ENCODE measurements around the gene BTN3A1. TPM values are rescaled to one million over a fixed set of nuclear protein-coding genes. Genes with fewer than 3 reads are reported as not detected.
A peak's percentile ranks its signal among the peaks of the same experiment; 100 is the strongest.
"Not testable (repeated sequence)": the region's sequence is repeated elsewhere in the genome, so short reads cannot be mapped to it uniquely, and the experiment has no call there.

BTN3A1 gene
- total RNA-seq, 2 experiments from 2014 or later: 100 to 103 TPM

- Mint-ChIP-seq H3K27me3 (no peaks in the 10 kb centered on the region), H3K36me3 (ENCODE audit: low read depth) (peaks cover 48% of the 10 kb centered on the region), H3K4me3 (peak overlapping the region; percentile 99), H3K4me1 (peaks cover 48% of the 10 kb centered on the region), H3K27ac (no peak overlapping the region), H3K9me3 (no peaks in the 10 kb centered on the region)
- ChIA-PET CTCF (interaction anchor here (2.6 kb wide), 1 partner anchor 62 kb away, joined by 6 read pairs; no protein-coding TSS in a partner anchor), POLR2A (no interaction called here)
- no peak for DNase-seq
Measured at GRCh38 chr6:26403893-26404292, 1.8 kb downstream of the BTN3A1 start.

DNA sequence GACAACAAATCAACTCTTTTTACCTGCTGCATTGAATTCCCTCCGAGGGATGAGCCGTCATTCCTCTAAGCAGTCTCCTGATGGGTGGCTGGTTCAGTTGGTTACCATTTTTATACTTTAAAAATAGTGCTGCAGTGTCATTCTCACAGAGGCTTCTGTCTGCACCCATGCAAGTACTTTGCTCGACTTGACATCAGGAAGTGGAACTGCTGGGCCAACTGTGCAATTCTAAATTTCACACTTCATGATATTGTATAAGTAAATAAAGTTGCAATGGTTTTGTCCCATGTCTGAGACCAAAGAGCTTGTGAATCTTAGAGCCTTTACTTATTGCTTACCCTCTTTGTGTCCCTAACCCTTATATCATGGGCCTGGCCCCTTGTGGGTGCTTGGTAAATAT, 2.5 kb downstream of the BTN3A1 start:
- H3K4me1 Mint-ChIP-seq: peaks cover 48% of the 10 kb centered on the region

GRCh38 chr6:26408828-26409730, 7.0 kb downstream of the BTN3A1 start:
- DNase-seq: no peak
- Mint-ChIP-seq H3K9me3 (no peaks in the 10 kb centered on the region), H3K4me3 (no peak overlapping the region), H3K36me3 (ENCODE audit: low read depth) (peaks cover 86% of the 10 kb centered on the region), H3K27me3 (no peaks in the 10 kb centered on the region), H3K4me1 (peaks cover 28% of the 10 kb centered on the region), H3K27ac (no peak overlapping the region)
- ChIA-PET CTCF (no interaction called here), POLR2A (no interaction called here)

More for the DNA sequence above, 2.5 kb downstream of the BTN3A1 start:
- H3K27me3 Mint-ChIP-seq: no peaks in the 10 kb centered on the region
- H3K9me3 Mint-ChIP-seq: no peaks in the 10 kb centered on the region
- H3K27ac Mint-ChIP-seq: no peak overlapping the region
- CTCF ChIA-PET: interaction anchor here (2.6 kb wide), 1 partner anchor 63 kb away, joined by 6 read pairs; no protein-coding TSS in a partner anchor
- no peak for DNase-seq
- POLR2A ChIA-PET: no interaction called here
- peak overlapping the region; percentile 57 for H3K4me3 Mint-ChIP-seq
- peaks cover 52% of the 10 kb centered on the region for H3K36me3 Mint-ChIP-seq (ENCODE audit: low read depth)

GRCh38 chr6:26411751-26412150, 9.7 kb downstream of the BTN3A1 start:
- DNase-seq: no peak
- Mint-ChIP-seq H3K36me3 (ENCODE audit: low read depth) (peaks cover 86% of the 10 kb centered on the region), H3K9me3 (peaks cover 8% of the 10 kb centered on the region), H3K4me1 (peaks cover 7% of the 10 kb centered on the region), H3K27me3 (no peaks in the 10 kb centered on the region), H3K4me3 (no peak overlapping the region), H3K27ac (no peak overlapping the region)
- ChIA-PET POLR2A (no interaction called here), CTCF (interaction anchor here (0.6 kb wide), 1 partner anchor 151 kb away, joined by 3 read pairs; no protein-coding TSS in a partner anchor)

- DNase-seq: no peak
- peaks cover 2% of the 10 kb centered on the region for H3K4me1 Mint-ChIP-seq
- no peaks in the 10 kb centered on the region for H3K27me3 Mint-ChIP-seq
- peaks cover 84% of the 10 kb centered on the region for H3K36me3 Mint-ChIP-seq (ENCODE audit: low read depth)
- peaks cover 11% of the 10 kb centered on the region for H3K9me3 Mint-ChIP-seq
- ChIA-PET CTCF (interaction anchor here (0.6 kb wide), 1 partner anchor 151 kb away, joined by 3 read pairs; no protein-coding TSS in a partner anchor), POLR2A (no interaction called here)
- no peak overlapping the region for H3K4me3 Mint-ChIP-seq
- H3K27ac Mint-ChIP-seq: no peak overlapping the region
Measured at GRCh38 chr6:26412228-26412627, 10.2 kb downstream of the BTN3A1 start.

- Mint-ChIP-seq H3K4me1 (no peaks in the 10 kb centered on the region), H3K36me3 (ENCODE audit: low read depth) (peaks cover 84% of the 10 kb centered on the region), H3K27me3 (no peaks in the 10 kb centered on the region), H3K9me3 (peaks cover 16% of the 10 kb centered on the region), H3K4me3 (no peak overlapping the region), H3K27ac (no peak overlapping the region)
- no peak for DNase-seq
- ChIA-PET POLR2A (no interaction called here), CTCF (no interaction called here)
Measured at GRCh38 chr6:26412954-26413353, 10.9 kb downstream of the BTN3A1 start.

- Mint-ChIP-seq H3K4me1 (no peaks in the 10 kb centered on the region), H3K36me3 (ENCODE audit: low read depth) (peaks cover 87% of the 10 kb centered on the region), H3K9me3 (peaks cover 25% of the 10 kb centered on the region), H3K27me3 (no peaks in the 10 kb centered on the region), H3K27ac (no peak overlapping the region), H3K4me3 (no peak overlapping the region)
- no peak for DNase-seq
- ChIA-PET CTCF (no interaction called here), POLR2A (interaction anchor here (1.0 kb wide), 1 partner anchor 124 kb away, joined by 4 read pairs; the partner anchor contains the start of gene HMGN4)
Measured at GRCh38 chr6:26414281-26414680, 12.2 kb downstream of the BTN3A1 start.

DNA sequence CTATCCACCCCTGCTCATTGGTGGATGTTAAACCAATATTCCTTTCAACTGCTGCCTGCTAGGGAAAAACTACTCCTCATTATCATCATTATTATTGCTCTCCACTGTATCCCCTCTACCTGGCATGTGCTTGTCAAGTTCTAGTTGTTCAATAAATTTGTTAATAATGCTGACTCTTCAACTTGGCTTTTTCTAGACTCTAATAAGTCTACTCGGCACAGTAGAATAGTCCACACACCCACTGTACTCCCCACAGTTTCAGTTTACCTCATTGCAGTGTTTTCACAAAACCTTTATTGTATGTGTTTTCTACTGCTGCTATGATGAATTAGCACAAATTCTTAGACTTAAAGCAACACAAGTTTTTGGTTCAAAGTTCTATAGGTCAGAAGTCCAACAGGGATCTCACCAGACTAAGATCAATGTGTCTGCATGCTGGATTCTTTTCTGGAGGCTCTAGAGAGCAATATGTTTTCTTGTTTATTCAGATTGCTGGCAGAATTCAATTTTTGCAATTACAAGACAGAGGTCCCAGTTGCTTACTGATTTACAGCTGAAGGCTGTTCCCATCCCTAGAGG, 13.1 kb downstream of the BTN3A1 start:
- peaks cover 78% of the 10 kb centered on the region for H3K36me3 Mint-ChIP-seq (ENCODE audit: low read depth)
- POLR2A ChIA-PET: no interaction called here
- H3K4me1 Mint-ChIP-seq: no peaks in the 10 kb centered on the region
- no peak overlapping the region for H3K4me3 Mint-ChIP-seq
- CTCF ChIA-PET: no interaction called here
- no peaks in the 10 kb centered on the region for H3K27me3 Mint-ChIP-seq
- DNase-seq: no peak
- no peak overlapping the region for H3K27ac Mint-ChIP-seq
- H3K9me3 Mint-ChIP-seq: peaks cover 26% of the 10 kb centered on the region

DNA sequence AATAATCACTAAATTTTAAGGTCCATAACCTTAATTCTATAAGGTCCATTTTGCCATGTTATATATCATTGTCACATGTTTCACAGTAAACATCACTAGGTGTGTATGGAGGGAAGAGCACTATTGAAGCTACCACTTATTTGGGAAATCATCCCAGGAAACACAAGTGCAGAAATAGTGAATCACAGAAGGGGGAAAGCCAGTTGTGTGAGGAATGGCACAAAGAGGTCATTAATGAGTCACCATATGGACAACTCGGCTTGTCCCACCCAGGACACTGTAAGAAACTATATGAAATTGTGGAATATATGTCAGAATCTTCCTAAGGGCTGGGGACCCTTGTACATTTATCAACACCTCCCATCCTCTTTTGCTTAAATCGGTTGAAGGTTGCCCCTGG, 13.7 kb downstream of the BTN3A1 start:
- H3K27ac Mint-ChIP-seq: no peak overlapping the region
- ChIA-PET POLR2A (no interaction called here), CTCF (no interaction called here)
- no peaks in the 10 kb centered on the region for H3K4me1 Mint-ChIP-seq
- H3K27me3 Mint-ChIP-seq: no peaks in the 10 kb centered on the region
- DNase-seq: no peak
- H3K4me3 Mint-ChIP-seq: no peak overlapping the region
- peaks cover 73% of the 10 kb centered on the region for H3K36me3 Mint-ChIP-seq (ENCODE audit: low read depth)
- peaks cover 26% of the 10 kb centered on the region for H3K9me3 Mint-ChIP-seq

DNA sequence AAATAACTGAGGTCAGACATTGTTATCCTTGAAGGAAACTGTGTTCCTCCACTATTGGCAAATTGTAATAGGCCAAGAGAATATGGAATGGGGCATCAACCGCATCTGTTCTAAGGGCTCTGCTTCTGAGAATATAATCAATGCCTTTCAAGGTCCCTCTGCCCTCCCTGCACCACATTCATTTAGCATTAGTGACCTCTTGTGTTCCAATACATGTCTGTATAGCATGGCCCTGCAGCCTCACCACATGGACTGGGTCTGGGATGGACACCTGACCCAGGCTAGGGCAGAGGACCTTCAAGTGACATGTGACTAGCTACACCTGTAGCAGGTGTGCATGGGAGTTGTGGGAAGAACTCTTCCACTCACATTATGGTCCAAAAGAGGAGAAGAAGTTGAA, 14.2 kb downstream of the BTN3A1 start:
- Mint-ChIP-seq H3K9me3 (peaks cover 26% of the 10 kb centered on the region), H3K4me3 (no peak overlapping the region), H3K4me1 (no peaks in the 10 kb centered on the region), H3K36me3 (ENCODE audit: low read depth) (peaks cover 69% of the 10 kb centered on the region), H3K27me3 (no peaks in the 10 kb centered on the region), H3K27ac (no peak overlapping the region)
- ChIA-PET CTCF (no interaction called here), POLR2A (no interaction called here)
- no peak for DNase-seq

GRCh38 chr6:26418077-26418476, 16.0 kb downstream of the BTN3A1 start:
- DNase-seq, H3K27me3 Mint-ChIP-seq, CTCF ChIA-PET, H3K27ac Mint-ChIP-seq, H3K4me3 Mint-ChIP-seq, H3K4me1 Mint-ChIP-seq, POLR2A ChIA-PET: not testable (repeated sequence)
- Mint-ChIP-seq H3K9me3 (peaks cover 26% of the 10 kb centered on the region), H3K36me3 (ENCODE audit: low read depth) (peaks cover 53% of the 10 kb centered on the region)

GRCh38 chr6:26418795-26419194, 16.7 kb downstream of the BTN3A1 start:
- POLR2A ChIA-PET, H3K27me3 Mint-ChIP-seq, H3K27ac Mint-ChIP-seq, DNase-seq, H3K4me3 Mint-ChIP-seq, CTCF ChIA-PET: not testable (repeated sequence)
- Mint-ChIP-seq H3K4me1 (peaks cover 11% of the 10 kb centered on the region), H3K36me3 (ENCODE audit: low read depth) (peaks cover 50% of the 10 kb centered on the region), H3K9me3 (peaks cover 26% of the 10 kb centered on the region)

DNA sequence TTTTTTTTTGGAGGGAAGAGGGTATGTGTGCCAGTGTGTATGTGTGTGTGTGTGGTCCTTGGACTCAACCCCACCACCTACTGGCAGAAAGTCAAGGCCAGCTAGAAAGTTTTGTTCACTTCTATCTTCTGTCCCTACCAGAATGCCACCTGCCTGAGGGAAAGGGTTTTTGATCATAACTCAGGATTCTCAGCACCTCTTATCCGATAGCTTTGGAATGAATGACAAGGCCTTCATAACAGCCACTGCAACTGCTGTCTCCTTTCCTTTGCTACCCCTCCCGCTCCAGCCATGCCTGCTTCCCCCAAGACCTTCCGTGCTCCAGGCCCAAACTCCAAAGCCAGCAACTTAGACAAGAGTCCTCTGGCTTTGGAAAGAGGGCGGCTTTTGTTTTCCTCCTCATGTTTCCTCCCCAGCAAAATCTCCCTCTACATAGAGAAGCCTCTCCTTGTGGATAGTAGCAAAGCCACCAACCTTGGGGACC, 18.7 kb downstream of the BTN3A1 start:
- no peaks in the 10 kb centered on the region for H3K27me3 Mint-ChIP-seq
- CTCF ChIA-PET: no interaction called here
- H3K4me3 Mint-ChIP-seq: no peak overlapping the region
- H3K27ac Mint-ChIP-seq: no peak overlapping the region
- POLR2A ChIA-PET: interaction anchor here (1.0 to 1.3 kb wide), 3 partner anchors 10 to 120 kb away, joined by 3 to 5 read pairs (median 3); no protein-coding TSS in a partner anchor
- peaks cover 38% of the 10 kb centered on the region for H3K36me3 Mint-ChIP-seq (ENCODE audit: low read depth)
- H3K9me3 Mint-ChIP-seq: peaks cover 26% of the 10 kb centered on the region
- H3K4me1 Mint-ChIP-seq: peaks cover 19% of the 10 kb centered on the region
- no peak for DNase-seq

Data from activated CD4-positive, alpha-beta memory T cell treated with anti-CD3 and anti-CD28 coated beads, Interleukin-2, amount 10 ng/mL, durations not matched to agents 7 days and 5 days (primary cell).